ENCODE measurements around the gene BUD13.

Gene BUD13

GRCh38 chr11:116742104-116742503, 30.7 kb downstream of the BUD13 start:
- no peak for DNase-seq

GRCh38 chr11:116740741-116741140, 32.0 kb downstream of the BUD13 start:
- DNase-seq: no peak

GRCh38 chr11:116738975-116739374, 33.8 kb downstream of the BUD13 start:
- DNase-seq: no peak

- DNase-seq: no peak
Measured at GRCh38 chr11:116736763-116737162, 36.0 kb downstream of the BUD13 start.

- no peak for DNase-seq
Measured at GRCh38 chr11:116733969-116734508, 38.7 kb downstream of the BUD13 start.

GRCh38 chr11:116733043-116733755, 39.6 kb downstream of the BUD13 start:
- no peak for DNase-seq

- peak; percentile 46 for DNase-seq
Measured at GRCh38 chr11:116732271-116733042, 40.3 kb downstream of the BUD13 start.

GRCh38 chr11:116731821-116732220, 41.0 kb downstream of the BUD13 start:
- no peak for DNase-seq

- no peak for DNase-seq
Measured at GRCh38 chr11:116731097-116731761, 41.6 kb downstream of the BUD13 start.

- DNase-seq: no peak
Measured at GRCh38 chr11:116730601-116731000, 42.2 kb downstream of the BUD13 start.

GRCh38 chr11:116730241-116730561, 42.6 kb downstream of the BUD13 start:
- no peak for DNase-seq

- no peak for DNase-seq
Measured at GRCh38 chr11:116729501-116730240, 43.1 kb downstream of the BUD13 start.

GRCh38 chr11:116727990-116728389, 44.8 kb downstream of the BUD13 start:
- no peak for DNase-seq

- DNase-seq: no peak
Measured at GRCh38 chr11:116725434-116726221, 47.2 kb downstream of the BUD13 start.

GRCh38 chr11:116724813-116725212, 48.0 kb downstream of the BUD13 start:
- DNase-seq: no peak

GRCh38 chr11:116723511-116723910, 49.3 kb downstream of the BUD13 start:
- DNase-seq: no peak

GRCh38 chr11:116721988-116722387, 50.8 kb downstream of the BUD13 start:
- no peak for DNase-seq

GRCh38 chr11:116720895-116721294, 51.9 kb downstream of the BUD13 start:
- DNase-seq: no peak

- DNase-seq: no peak
Measured at GRCh38 chr11:116718955-116719501, 53.8 kb downstream of the BUD13 start.

- no peak for DNase-seq
Measured at GRCh38 chr11:116716621-116717020, 56.2 kb downstream of the BUD13 start.

GRCh38 chr11:116715383-116715782, 57.4 kb downstream of the BUD13 start:
- no peak for DNase-seq

- no peak for DNase-seq
Measured at GRCh38 chr11:116714902-116715301, 57.9 kb downstream of the BUD13 start.

All from stimulated activated naive CD4-positive, alpha-beta T cell treated with Interleukin-2 at 50 U/mL for 16 hours (primary cell).